Activated T-helper 1 cell treated with anti-CD3 and anti-CD28 coated beads, Interleukin-2, amount 50 U/mL, for 16 hours (primary cell): ENCODE results near the gene IRF7.
"Not testable (repeated sequence)": the region's sequence is repeated elsewhere in the genome, so short reads cannot be mapped to it uniquely, and the experiment has no call there.

ENCODE experiments used
- DNase-seq, 2 donors: peaks; one replicate each; pipeline ENCODE4 v3.0.0-alpha.2; 2020; ENCODE audit warnings: low read depth in 1 of 2, low spot score in 1 of 2

The IRF7 gene

DNA sequence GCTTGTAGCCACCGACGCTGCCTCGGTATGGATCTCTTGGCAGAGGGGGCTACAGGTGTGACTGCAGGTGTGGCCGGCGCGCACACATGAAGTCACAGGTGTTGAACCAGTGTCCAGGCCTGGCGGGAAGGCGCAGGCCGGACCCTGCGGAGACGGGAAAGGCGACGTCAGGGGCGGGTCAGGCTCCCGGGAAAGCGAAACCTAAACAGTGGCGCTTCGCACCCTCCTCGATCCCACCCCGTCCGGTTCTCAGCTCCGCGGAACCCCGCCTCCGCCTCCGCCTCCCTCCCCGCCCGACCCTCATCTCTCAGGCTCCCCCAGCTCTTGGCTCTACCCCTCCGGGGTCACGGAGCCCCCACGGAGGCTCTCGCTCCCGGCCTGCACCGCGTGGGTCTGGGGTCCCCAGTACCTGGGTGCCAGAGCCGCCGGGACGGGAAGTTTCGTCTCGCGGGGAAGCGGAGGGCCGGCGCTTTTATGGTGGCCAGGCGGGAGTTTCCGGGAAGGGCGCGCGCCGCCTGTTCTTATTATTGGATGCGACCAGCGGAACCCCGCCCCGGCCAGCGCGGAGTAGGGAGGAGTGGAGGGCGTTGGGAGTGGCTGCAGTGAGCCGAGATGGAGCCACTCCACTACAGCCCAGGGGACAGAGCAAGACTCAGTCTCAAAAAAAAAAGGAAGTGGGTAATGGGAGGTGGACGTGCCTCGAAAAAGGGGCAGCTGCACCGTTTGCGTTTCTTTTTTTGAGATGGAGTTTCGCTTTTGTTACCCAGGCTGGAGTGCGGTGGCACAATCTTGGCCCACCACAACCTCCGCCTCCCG lies at the start of gene IRF7:
IRF7 (minus strand) TSS at position 447 of the 816 bp plus-strand sequence. CDS start 586 bp downstream, outside the sequence.
- DNase-seq = peak; percentile 72 to 77

DNA sequence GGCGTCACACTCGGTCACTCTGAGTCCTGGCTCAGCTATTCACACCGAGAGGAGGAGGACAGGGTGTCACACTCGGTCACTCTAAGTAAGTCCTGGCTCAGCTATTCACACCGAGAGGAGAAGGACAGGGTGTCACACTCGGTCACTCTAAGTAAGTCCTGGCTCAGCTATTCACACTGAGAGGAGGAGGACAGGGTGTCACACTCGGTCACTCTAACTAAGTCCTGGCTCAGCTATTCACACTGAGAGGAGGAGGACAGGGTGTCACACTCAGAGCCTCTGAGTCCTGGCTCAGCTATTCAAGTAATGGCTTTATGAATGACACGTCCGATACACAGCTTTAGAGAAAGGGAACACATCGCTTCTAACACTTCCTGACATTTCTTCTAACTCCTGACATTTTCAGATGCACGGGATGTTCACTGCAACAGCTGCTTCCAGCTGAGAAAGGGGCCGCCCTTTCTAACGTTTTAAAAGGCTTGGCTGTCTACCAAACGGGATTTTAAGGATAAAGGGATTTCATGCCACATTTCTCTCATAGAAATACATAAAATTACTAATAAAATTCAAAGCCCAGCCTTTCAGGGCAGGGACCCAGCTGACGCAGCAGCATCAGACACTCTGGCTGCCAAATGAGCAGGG lies 49.4 kb upstream of the IRF7 start:
- DNase-seq = no peak

DNA sequence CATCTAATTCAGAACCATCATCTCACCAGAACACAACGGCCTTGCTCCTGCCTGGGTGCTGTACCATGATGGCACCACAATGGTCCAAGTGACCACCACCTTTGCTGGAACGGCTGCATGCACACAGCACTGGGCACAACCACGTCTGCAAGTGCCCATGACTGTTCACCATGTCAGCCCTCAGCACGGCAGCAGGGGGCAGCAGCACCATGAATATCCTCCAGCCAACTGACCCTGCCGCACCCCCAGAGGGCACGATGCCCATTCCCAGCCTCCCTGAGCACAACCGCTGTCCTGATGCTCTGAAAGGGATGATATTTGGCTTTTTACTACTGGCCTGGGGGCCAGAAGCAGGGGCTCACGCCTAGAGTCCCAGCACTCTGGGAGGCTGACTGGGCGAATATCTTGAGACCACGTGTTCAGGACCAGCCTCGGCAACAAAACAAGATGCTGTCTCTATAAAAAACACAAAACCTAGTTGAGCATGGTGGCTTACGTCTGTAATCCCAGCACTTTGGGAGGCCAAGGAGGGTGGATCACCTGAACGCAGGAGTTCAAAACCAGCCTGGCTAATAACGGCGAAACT lies 47.0 kb upstream of the IRF7 start:
- DNase-seq = no peak

DNA sequence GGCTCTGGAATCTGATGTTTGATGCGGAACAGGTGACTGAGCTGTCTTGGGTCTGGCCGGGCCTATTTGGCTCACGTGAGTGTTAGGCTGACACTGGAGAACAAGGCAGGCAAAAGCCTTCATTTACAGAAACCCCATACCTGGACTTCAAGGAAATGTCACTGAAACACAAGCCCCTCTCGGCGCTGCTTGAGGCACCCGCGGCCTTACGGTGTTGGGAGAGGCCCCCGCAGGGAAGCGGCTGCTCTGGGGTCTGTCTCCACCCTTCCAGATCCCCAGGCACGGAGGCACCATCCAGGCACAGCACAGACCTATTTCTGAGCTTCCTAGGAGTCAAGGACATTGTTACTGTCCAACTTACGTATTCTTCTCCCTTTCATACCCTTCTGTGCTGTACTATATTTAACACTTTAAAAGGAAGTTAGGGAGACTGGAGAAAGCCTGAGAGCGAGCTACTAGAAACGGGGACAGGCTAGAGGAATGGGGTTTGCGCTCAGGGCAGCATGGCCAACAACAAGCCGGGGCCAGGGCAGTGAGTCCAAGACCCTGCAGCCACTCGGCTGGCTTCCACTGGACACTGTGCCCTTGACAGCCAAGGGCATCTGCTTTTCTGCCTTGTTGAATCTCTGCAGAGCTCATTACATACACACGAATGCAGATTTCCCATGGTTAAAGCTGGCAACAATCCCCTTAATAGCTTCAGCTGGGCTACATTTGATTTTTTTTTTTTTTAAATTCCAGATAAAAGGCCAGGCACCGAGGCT lies 45.1 kb upstream of the IRF7 start:
- no peak for DNase-seq

DNA sequence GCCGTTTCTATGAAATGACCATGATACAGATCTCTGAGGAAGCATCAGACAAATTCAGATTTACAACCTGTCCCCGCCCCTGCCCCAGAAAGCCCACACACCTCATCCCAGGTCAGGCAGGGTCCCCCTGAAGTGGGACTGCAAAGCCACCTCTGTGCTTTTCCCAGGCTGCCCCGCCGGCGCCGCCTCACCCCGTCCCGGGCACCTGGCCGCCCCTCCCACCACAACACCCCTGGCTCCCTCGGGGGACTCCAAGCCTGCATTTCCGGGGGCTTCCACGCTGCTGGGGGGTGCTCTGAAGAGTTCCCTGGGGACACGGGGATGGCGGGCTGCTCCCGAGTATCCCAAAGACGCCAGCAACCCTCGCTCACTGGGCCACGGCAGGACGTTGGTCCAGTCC lies 44.5 kb upstream of the IRF7 start:
- no peak for DNase-seq

DNA sequence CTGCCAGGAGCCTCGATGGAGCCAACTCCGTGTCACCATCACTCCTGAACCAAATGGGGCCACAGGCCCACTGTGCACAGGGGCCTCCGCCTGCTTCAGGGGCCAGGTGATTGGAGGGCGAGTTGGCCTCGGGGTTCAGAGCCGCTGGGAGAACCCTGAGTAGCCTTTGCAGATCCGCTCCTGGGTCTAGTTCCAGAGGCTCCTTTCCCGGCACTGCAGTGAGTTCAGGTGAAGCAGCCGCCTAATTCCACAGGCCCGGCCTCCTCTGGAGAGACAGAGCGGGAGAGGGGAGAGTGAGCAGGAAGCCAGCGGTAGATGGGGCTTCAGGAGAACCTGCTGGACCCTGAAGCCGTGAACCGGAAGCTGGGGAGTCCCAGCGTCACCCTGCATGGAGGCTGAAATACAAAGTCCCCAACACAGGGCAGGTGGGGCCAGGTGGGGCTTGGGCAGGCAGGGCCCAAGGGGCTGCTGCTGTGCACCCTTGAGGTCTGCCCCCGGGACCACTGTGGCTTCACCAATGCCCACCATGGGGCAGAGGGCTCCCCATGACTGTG lies 43.9 kb upstream of the IRF7 start:
- DNase-seq = no peak

DNA sequence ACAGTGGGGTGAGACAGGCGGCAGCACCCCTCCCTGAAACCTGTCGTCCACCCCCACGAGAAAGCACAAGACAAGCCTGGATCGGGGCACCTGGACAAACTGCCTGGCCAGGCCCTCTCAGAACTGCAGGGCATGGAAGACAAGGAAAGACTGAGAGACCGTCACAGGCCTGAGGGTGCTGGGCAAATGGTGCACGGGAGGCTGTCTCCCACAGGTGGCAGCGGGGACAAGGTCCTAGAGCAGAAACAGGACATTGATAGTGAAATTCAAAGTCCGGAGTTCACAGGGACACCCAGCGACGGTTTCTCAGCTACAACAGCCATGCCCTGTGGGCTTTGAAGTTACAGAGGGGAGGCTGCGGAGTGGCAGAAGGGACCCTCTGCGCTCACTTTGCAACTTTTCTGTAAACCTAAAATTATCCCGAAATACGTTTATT lies 42.0 kb upstream of the IRF7 start:
- DNase-seq = no peak

DNA sequence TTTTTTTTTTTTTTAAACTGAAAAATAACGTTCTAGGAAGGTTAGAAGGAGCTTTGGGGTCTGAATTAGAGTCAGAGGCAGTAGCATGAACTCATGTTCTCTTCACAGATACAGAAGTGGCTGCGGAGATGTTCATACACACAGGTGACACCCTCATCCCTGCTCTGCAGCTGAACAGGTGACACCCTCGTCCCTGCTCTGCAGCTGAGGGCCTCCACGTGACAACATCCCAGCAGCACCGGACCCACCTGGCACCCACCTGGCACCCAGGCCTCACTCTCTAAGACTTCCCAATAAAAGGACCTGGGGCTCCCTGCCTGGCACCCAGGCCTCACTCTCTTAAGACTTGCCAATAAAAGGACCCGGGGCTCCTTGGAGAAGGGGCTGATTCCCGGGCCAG lies 41.1 kb upstream of the IRF7 start:
- DNase-seq = no peak

DNA sequence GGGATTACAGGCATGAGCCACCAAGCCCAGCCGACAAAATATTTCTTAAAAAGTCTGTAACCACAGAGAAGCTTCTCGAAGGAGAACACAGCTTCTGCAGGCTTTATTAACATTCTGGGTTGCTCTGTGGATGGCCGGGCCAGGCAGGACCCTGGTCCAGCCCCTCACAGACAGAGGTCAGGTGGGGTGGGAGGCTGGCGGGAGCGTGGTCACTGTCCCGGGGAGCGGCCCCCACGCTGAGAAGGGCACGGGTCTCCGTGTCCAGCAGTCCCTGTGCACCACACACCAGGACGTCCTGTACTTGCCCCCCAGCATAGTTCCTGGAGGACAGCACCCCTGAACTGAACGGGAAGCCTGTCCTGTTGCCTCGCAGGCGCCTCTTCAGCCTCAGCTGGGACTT lies 40.7 kb upstream of the IRF7 start:
- DNase-seq = no peak

DNA sequence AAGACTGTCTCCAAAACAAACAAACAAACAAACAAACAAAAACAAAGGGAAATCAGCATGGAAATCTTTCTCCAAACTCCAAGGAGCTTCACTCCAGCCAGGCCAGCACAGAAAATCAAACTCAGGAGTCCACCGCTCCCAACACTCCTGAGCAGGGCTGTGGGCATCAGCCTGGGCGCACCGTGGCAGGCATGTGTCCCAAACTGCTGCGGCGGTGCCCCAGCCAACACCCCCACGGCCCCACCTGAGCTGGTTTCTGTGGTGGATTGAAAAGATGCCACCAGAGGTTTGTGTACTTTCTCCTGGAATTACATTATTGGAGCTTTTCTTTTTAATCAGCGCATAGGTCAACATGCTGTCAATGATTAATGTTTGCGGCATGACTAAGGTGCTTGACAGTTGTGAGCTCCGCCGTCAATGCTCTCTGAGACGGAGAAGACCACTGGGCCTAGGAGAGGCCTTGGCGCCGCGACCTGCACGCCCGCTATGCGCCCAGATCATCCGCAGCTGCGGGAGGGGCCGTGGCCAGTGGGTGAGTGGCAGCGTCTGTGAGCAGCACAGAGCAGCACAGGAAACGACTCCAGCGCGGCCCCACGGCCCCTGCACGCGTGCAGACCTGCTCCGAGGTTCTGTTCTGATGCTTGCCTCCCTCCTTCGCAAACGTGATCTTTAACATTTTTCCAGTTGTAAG lies 39.4 kb upstream of the IRF7 start:
- DNase-seq = no peak

DNA sequence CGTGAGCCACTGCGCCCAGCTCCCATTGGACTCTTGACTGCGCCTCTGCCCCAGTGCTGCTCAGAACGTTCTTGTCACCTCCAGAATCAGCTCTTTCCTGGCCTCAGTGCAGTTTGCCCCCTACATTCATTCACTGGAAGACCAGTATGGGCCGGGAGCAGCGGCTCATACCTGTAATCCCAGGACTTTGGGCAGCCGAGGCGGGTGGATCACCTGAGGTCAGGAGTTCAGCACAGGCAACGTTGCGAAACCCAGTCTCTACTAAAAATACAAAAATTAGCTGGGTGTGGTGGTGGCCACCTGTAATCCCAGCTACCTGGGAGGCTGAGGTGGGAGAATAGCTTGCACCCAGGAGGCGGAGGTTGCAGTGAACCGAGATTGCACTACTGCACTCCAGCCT lies 38.7 kb upstream of the IRF7 start:
- not testable (repeated sequence) for DNase-seq

DNA sequence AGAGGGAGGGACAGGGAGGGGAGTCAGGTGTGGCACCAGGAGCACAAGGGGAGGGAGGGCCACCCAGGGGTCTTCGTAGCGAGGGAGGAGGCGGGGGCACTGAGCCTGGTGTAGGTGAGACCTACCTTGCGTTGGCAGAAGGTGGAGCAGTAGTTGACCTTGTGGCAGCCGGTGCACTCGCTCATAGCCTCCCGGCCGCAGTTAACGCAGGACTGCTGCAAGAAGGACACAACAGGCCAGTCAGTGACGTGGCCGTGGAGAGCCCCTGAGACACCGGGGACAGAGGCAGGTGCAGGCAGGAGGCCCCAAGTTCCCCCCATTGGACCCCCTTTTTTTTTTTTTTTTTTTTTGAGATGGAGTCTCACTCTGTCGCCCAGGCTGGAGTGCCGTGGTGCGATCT lies 38.1 kb upstream of the IRF7 start:
- DNase-seq = no peak

DNA sequence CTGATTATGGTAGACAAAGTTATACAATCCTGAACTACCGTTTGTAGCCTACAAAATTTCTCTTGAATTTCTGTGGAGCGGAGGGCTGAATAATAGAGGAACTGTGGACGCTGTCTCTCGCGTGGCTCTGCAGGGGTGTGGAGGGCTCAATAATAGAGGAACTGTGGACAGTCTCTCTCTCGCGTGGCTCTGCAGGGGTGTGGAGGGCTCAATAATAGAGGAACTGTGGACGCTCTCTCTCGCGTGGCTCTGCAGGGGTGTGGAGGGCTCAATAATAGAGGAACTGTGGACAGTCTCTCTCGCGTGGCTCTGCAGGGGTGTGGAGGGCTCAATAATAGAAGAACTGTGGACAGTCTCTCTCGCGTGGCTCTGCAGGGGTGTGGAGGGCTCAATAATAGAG lies 37.4 kb upstream of the IRF7 start:
- DNase-seq = not testable (repeated sequence)

DNA sequence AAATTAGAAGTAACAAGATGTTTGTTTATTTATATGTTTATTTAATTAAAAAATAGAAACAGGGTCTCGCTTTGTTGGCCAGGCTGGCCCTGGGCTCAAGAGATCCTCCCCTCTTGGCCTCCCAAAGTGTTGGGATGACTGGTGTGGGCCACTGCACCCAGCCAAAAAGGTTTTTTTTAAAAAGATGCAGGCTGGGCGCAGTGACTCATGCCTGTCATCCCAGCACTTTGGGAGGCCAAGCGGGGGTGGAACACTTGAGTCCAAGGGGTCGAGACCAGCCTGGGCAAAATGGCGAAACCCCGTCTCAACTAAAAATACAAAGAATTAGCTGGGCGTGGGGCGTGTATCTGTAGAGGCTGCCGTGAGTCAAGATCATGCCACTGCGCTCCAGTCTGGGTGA lies 34.7 kb upstream of the IRF7 start:
- no peak for DNase-seq

DNA sequence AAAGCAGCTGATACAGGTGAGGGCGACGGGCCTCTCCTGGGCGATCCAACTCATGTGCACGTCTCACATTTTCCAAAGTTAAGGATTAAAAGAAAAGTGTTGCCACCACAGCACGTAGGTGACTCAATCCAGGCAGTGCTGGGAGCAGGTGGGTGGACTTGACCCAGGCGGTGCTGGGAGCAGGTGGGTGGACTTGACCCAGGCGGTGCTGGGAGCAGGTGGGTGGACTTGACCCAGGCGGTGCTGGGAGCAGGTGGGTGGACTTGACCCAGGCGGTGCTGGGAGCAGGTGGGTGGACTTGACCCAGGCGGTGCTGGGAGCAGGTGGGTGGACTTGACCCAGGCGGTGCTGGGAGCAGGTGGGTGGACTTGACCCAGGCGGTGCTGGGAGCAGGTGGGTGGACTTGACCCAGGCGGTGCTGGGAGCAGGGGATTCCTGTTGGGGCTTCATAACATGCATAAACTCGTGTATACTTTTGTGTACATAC lies 32.0 kb upstream of the IRF7 start:
- DNase-seq = not testable (repeated sequence)

DNA sequence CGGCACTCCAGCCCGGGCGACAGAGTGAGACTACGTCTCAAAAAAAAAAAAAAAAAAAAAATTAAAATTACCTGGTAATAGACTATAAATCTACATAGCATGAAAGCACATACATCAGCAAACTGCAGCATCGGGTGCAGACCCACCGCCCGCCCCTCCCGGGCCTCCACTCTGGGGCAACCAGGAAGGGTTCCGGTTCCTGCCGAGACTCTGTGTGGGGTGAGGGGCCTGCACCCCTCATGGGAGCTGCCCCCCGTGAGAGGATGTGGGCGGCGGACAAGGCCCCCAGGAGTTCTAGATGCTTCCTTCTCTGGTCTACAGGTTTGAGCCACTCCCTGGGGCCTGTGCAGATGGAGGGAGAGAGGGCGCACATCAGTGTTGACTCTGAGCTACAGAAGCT lies 30.5 kb upstream of the IRF7 start:
- DNase-seq = no peak

DNA sequence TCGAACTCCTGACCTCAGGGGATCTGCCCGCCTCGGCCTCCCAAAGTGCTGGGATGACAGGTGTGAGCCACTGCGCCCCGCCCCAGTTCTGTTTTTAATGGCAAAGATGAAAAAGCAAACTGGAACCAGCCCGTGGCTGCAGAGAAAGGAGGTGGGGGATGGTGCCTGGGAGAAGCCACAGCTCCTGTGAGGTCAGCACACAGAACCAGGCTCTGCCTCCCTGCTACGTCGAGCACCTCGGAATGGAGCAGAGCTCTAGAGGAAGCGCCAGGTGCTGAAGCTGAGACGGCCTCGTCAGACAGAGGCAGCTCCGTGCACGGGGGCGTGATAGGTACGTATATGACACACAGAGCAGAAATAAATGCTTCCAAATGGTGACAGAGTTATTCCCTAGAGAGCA lies 29.8 kb upstream of the IRF7 start:
- DNase-seq = no peak

DNA sequence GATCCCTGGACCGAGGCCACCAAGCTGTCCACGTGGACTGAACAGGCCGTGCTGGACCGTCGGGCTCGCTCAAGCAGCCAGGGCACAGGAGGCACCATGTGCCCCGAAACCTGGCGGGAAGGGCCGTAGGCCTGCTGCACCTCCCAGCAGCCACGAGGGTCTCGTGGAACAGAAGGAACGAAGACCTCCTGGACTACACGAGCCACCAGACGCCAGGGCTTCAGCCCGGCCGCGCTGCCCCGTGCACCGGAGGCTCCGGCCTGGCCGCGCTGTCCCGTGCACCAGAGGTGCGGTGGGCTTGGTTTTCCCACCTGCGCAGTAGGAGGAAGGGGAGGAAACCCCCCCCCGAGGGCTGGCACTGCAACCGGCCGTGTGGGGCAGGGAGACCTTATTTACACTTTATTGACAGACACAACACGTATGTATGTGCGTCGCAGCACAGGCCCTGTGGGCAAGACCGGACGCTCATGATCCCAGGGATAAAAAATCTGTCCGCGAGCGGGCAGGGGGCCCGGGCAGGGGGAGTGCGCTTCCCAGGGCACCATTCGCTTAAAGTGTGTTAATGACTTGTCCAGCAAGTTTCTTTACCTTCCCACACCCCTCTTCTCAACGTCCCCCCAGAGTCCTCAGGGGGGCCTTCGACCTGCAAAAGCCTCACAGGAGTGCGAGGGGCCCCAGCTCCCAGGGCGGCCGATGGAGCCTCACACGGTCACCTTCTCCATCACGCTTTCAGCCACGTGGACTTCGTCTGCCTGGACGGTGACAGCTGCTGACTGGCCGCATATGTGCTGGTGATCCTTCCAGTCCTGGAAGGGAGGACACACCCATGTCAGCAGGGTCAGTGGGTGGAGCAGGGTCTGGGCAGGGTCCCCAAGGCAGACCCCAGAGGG lies 28.3 kb upstream of the IRF7 start:
- DNase-seq = no peak

DNA sequence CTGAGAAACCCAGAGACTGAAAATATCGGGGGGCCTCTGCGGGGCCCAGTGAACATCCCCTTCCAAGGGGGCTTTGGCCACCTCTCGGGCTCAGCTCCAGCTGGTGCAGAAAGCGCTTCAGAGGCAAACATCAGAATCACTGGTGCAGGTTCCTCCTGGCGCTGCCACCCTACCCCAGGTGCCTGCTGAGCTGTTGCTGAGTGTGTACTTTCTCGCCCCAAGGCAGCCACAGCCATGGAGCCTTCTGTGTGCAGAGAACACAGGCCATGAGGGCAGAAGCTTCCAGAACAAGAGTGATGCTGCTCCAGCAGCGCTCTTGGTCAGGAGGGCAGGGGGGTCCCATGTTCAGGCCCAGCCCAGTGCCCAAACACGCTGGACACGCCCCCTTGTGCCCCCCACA lies 27.6 kb upstream of the IRF7 start:
- DNase-seq = no peak
